Kidney epithelial cell (primary cell): ENCODE measurements around the gene RNF215. TPM values are rescaled to one million over a fixed set of nuclear protein-coding genes. Genes with fewer than 3 reads are reported as not detected.

Experiments
- DNase-seq: peaks from one replicate; pipeline ENCODE4 v3.0.0-alpha.2; 2010; ENCODE audit warnings: low read depth
- H3K27me3 ChIP-seq: 2 replicates; pipeline ENCODE4 v1.6.0; 2011; ENCODE audit warnings: low read length; ENCODE audit not compliant: control insufficient read depth, insufficient read depth
- H3K36me3 ChIP-seq: 2 replicates; pipeline ENCODE4 v1.5.1; 2011; ENCODE audit warnings: low read length; ENCODE audit not compliant: control insufficient read depth, insufficient read depth
- H3K4me3 ChIP-seq: 2 replicates; pipeline ENCODE4 v1.5.1; 2011; ENCODE audit warnings: low read depth, mild to moderate bottlenecking, control low read depth, low read length
- total RNA-seq: library from RNA; depleted of rRNA; stranded (reverse); fragments of >200 nt; gene quantifications from 2 replicates; pipeline ENCODE4 v1.2.3, GENCODE V29; 2015
- TF ChIP-seq, protein P1 (sequence below): IDR thresholded peaks from 2 replicates; pipeline ENCODE4 v1.5.1; 2011; ENCODE audit warnings: mild to moderate bottlenecking, moderate library complexity, low read length, control low read depth, inconsistent platforms; ENCODE audit not compliant: insufficient read depth, poor library complexity, severe bottlenecking

Gene RNF215
- total RNA-seq, 1 donor from 2014 or later = 34.2 TPM

DNA sequence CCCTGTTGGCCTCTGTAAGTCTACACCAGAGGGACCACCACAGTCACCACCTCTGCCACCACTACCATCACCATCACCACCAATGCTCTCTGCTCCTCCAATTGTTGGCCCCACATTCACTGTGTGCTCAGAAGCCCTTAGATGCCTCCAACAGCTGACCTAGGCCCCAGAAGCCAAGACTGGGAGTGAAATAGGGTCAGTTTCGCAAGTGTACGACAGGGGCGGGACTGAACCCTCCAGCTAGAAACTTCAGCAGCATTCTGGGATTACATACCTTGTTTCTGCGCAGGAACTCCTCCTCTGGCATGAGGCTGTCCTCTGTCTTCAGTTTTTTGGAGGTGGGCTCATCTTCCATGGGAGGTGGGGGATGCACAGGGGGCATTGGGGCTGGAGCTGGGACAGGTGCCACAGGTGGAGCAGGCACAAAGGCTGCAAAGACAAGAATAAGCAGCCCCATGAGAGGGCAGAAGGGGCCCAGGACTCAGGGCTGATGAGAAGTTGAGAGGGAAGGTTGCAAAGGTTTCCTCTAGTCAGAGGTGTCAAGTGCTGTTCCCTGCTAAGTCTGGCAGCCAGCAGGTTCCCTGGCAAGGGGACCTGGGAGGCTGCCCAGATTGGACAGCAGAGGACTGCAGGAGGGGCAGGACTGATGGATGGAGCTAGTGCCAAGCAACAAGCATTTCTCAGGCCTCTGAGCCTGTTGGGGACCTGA, 50.3 kb downstream of the RNF215 start:
- Histone ChIP-seq H3K27me3 (no peaks in the 10 kb centered on the region), H3K36me3 (peaks cover 13% of the 10 kb centered on the region), H3K4me3 (no peak overlapping the region)
- TF ChIP-seq, protein P1, sequence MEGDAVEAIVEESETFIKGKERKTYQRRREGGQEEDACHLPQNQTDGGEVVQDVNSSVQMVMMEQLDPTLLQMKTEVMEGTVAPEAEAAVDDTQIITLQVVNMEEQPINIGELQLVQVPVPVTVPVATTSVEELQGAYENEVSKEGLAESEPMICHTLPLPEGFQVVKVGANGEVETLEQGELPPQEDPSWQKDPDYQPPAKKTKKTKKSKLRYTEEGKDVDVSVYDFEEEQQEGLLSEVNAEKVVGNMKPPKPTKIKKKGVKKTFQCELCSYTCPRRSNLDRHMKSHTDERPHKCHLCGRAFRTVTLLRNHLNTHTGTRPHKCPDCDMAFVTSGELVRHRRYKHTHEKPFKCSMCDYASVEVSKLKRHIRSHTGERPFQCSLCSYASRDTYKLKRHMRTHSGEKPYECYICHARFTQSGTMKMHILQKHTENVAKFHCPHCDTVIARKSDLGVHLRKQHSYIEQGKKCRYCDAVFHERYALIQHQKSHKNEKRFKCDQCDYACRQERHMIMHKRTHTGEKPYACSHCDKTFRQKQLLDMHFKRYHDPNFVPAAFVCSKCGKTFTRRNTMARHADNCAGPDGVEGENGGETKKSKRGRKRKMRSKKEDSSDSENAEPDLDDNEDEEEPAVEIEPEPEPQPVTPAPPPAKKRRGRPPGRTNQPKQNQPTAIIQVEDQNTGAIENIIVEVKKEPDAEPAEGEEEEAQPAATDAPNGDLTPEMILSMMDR = no peak
- no peak for DNase-seq

DNA sequence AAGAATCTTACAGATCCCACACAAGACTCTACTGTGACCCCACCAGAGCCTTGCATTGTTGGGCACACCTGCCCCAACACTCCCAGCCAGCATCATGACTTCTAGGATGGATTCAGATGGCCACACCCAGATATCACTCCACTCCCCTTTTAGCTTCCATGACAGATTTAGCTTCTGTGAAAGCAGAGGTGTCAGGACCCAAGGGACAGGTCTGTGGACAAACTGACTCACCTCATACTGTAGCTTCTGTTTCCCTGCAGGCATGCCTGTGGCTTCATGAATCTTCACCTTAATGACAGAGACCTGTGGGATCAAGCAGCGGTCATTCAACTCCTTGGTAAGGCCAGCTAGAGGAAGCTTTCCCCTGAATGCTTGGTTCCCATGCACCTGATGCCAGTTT, 52.0 kb downstream of the RNF215 start:
- no peak for DNase-seq
- Histone ChIP-seq H3K36me3 (peaks cover 11% of the 10 kb centered on the region), H3K4me3 (no peak overlapping the region), H3K27me3 (no peaks in the 10 kb centered on the region)
- TF ChIP-seq, protein P1 = no peak

DNA sequence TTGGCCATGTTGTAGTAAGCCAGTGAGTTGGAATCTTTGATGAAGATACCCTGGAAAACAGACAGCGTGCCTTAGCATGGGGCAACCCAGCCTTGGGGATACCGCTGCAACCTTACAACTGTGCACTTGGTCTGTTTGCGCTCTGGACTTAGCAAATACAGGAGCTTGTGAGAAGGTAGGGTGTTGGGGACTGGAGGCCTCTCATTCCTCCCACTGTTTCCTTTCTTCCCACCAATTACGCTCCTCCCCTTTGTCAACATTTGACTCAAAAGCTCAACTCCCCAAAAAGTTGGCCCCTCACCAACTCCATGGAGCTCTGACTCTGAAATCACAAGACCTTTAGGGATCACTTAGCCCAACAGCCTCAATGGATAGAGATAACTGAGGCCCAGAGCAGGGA, 52.6 kb downstream of the RNF215 start:
- Histone ChIP-seq H3K27me3 (no peaks in the 10 kb centered on the region), H3K36me3 (peaks cover 11% of the 10 kb centered on the region), H3K4me3 (no peak overlapping the region)
- TF ChIP-seq, protein P1 = no peak
- DNase-seq = no peak

DNA sequence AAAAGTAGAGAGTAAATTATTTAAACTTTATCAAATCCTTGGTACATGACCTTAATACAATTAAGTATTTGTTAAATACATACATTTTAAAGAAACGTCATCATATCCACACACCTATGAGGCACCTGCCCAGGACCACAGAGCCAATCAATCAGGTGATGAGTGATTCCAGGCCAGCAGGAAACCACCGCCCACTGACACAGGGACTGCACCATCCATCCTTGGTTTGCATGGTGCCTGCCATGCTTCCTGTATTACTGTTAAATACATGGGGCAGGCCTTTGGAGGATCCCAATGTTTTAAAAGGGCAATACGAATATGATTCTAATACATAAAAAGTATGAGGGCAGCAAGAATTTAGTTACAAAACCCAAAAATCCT, 53.5 kb downstream of the RNF215 start:
- Histone ChIP-seq H3K27me3 (no peaks in the 10 kb centered on the region), H3K4me3 (no peak overlapping the region), H3K36me3 (peaks cover 9% of the 10 kb centered on the region)
- TF ChIP-seq, protein P1 = no peak
- DNase-seq = no peak

DNA sequence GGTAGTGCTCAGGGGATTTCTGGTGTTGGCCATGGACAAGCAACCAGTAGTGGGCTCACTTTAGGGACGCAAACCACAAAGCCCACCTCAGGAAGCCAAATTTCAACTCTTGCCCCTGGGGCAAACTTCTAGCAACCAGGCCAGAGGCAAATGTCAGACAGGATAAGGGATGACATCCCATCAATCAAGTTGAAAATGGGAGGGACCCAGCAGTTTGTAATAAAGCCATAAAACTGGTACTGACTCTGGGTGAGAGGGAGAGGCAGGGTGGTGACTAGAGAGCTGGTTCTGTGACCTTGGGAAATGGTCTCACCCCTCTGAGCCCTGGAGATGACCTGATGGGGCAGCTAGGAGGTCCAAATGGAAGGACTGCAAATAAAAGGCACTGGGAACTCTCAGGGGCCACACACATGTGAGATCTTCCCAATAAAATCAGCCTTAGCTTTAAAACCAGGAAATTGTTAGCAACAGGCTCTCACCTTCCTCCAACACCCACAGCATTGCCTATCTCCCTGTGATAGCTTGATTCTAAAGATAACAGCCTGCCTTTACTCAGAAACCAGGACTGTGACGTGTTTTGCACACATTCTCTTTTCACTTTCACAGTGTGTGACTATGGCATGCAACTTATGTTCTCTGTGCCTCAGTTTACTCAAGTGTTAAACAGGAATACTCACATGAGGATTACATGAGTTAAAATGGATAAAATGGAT, 54.1 kb downstream of the RNF215 start:
- TF ChIP-seq, protein P1 = no peak
- H3K27me3 ChIP-seq = no peaks in the 10 kb centered on the region
- H3K4me3 ChIP-seq = no peak overlapping the region
- peaks cover 8% of the 10 kb centered on the region for H3K36me3 ChIP-seq
- DNase-seq = no peak
